Measurements from ENCODE around the gene BAMBI. TPM values are rescaled to one million over a fixed set of nuclear protein-coding genes. Genes with fewer than 3 reads are reported as not detected.

Gene BAMBI
- total and polyA plus RNA-seq, 2 donors, result 0.80 to 1.3 TPM

- Histone ChIP-seq H3K36me3 (ENCODE audit: control insufficient read depth in 2 of 2, insufficient read depth in 2 of 2, low read length in 1 of 2) (no peaks in the 10 kb centered on the region), H3K4me1 (ENCODE audit: control insufficient read depth in 2 of 2, insufficient read depth in 2 of 2, low read length in 2 of 2) (peaks cover 9 to 13% of the 10 kb centered on the region in 2 donors), H3K27me3 (ENCODE audit: control insufficient read depth in 2 of 2, insufficient read depth in 1 of 2, low read length in 1 of 2) (peaks cover 47 to 52% of the 10 kb centered on the region in 2 donors), H3K9me3 (ENCODE audit: control insufficient read depth in 2 of 2, insufficient read depth in 1 of 2, low read length in 1 of 2) (no peaks in the 10 kb centered on the region), H3K27ac (ENCODE audit: low read depth in 1 of 2, low read length in 1 of 2) (no peak overlapping the region), H3K4me3 (ENCODE audit: low read length in 2 of 2) (no peak overlapping the region)
- DNase-seq (ENCODE audit: low read depth in 6 of 9, low spot score in 9 of 9), result no peak
- 93% methylated on average over 6 of the region's 6 CpGs for WGBS
Measured at GRCh38 chr10:28681291-28681763, 4.0 kb downstream of the BAMBI start.

- H3K27ac ChIP-seq (ENCODE audit: low read depth in 1 of 2, low read length in 1 of 2), result no peak overlapping the region
- peaks cover 40 to 45% of the 10 kb centered on the region in 2 donors for H3K27me3 ChIP-seq (ENCODE audit: control insufficient read depth in 2 of 2, insufficient read depth in 1 of 2, low read length in 1 of 2)
- no peak for DNase-seq (ENCODE audit: low read depth in 6 of 9, low spot score in 9 of 9)
- no peaks in the 10 kb centered on the region for H3K36me3 ChIP-seq (ENCODE audit: control insufficient read depth in 2 of 2, insufficient read depth in 2 of 2, low read length in 1 of 2)
- 95% methylated on average over 14 of the region's 14 CpGs for WGBS
- no peaks in the 10 kb centered on the region for H3K9me3 ChIP-seq (ENCODE audit: control insufficient read depth in 2 of 2, insufficient read depth in 1 of 2, low read length in 1 of 2)
- no peak overlapping the region for H3K4me3 ChIP-seq (ENCODE audit: low read length in 2 of 2)
- H3K4me1 ChIP-seq (ENCODE audit: control insufficient read depth in 2 of 2, insufficient read depth in 2 of 2, low read length in 2 of 2), result peaks cover 5% of the 10 kb centered on the region in 2 donors
Measured at GRCh38 chr10:28681928-28682750, 4.8 kb downstream of the BAMBI start.

- Histone ChIP-seq H3K27ac (ENCODE audit: low read depth in 1 of 2, low read length in 1 of 2) (no peak overlapping the region), H3K4me1 (ENCODE audit: control insufficient read depth in 2 of 2, insufficient read depth in 2 of 2, low read length in 2 of 2) (no peaks in the 10 kb centered on the region), H3K4me3 (ENCODE audit: low read length in 2 of 2) (no peak overlapping the region), H3K36me3 (ENCODE audit: control insufficient read depth in 2 of 2, insufficient read depth in 2 of 2, low read length in 1 of 2) (no peaks in the 10 kb centered on the region), H3K9me3 (ENCODE audit: control insufficient read depth in 2 of 2, insufficient read depth in 1 of 2, low read length in 1 of 2) (no peaks in the 10 kb centered on the region), H3K27me3 (ENCODE audit: control insufficient read depth in 2 of 2, insufficient read depth in 1 of 2, low read length in 1 of 2) (peaks cover 20 to 24% of the 10 kb centered on the region in 2 donors)
- DNase-seq (ENCODE audit: low read depth in 6 of 9, low spot score in 9 of 9), result no peak
- 98% methylated on average over 13 of the region's 13 CpGs for WGBS
Measured at GRCh38 chr10:28684157-28684985, 7.0 kb downstream of the BAMBI start.

GRCh38 chr10:28684986-28685580, 7.8 kb downstream of the BAMBI start:
- H3K27me3 ChIP-seq (ENCODE audit: control insufficient read depth in 2 of 2, insufficient read depth in 1 of 2, low read length in 1 of 2), result peaks cover 15 to 17% of the 10 kb centered on the region in 2 donors
- DNase-seq (ENCODE audit: low read depth in 6 of 9, low spot score in 9 of 9), result no peak
- no peak overlapping the region for H3K27ac ChIP-seq (ENCODE audit: low read depth in 1 of 2, low read length in 1 of 2)
- H3K36me3 ChIP-seq (ENCODE audit: control insufficient read depth in 2 of 2, insufficient read depth in 2 of 2, low read length in 1 of 2), result no peaks in the 10 kb centered on the region
- no peaks in the 10 kb centered on the region for H3K9me3 ChIP-seq (ENCODE audit: control insufficient read depth in 2 of 2, insufficient read depth in 1 of 2, low read length in 1 of 2)
- H3K4me1 ChIP-seq (ENCODE audit: control insufficient read depth in 2 of 2, insufficient read depth in 2 of 2, low read length in 2 of 2), result no peaks in the 10 kb centered on the region
- H3K4me3 ChIP-seq (ENCODE audit: low read length in 2 of 2), result no peak overlapping the region
- 90% methylated on average over 5 of the region's 5 CpGs for WGBS

- Histone ChIP-seq H3K27me3 (ENCODE audit: control insufficient read depth in 2 of 2, insufficient read depth in 1 of 2, low read length in 1 of 2) (peaks cover 10 to 11% of the 10 kb centered on the region in 2 donors), H3K9me3 (ENCODE audit: control insufficient read depth in 2 of 2, insufficient read depth in 1 of 2, low read length in 1 of 2) (no peaks in the 10 kb centered on the region), H3K4me3 (ENCODE audit: low read length in 2 of 2) (no peak overlapping the region), H3K27ac (ENCODE audit: low read depth in 1 of 2, low read length in 1 of 2) (no peak overlapping the region), H3K4me1 (ENCODE audit: control insufficient read depth in 2 of 2, insufficient read depth in 2 of 2, low read length in 2 of 2) (no peaks in the 10 kb centered on the region), H3K36me3 (ENCODE audit: control insufficient read depth in 2 of 2, insufficient read depth in 2 of 2, low read length in 1 of 2) (no peaks in the 10 kb centered on the region)
- no peak for DNase-seq (ENCODE audit: low read depth in 6 of 9, low spot score in 9 of 9)
- WGBS, result 96% methylated on average over 5 of the region's 5 CpGs
Measured at GRCh38 chr10:28685717-28686116, 8.4 kb downstream of the BAMBI start.

- Histone ChIP-seq H3K27me3 (ENCODE audit: control insufficient read depth in 2 of 2, insufficient read depth in 1 of 2, low read length in 1 of 2) (peaks cover 0 to 2% of the 10 kb centered on the region in 2 donors), H3K9me3 (ENCODE audit: control insufficient read depth in 2 of 2, insufficient read depth in 1 of 2, low read length in 1 of 2) (no peaks in the 10 kb centered on the region), H3K4me3 (ENCODE audit: low read length in 2 of 2) (no peak overlapping the region), H3K27ac (ENCODE audit: low read depth in 1 of 2, low read length in 1 of 2) (no peak overlapping the region), H3K4me1 (ENCODE audit: control insufficient read depth in 2 of 2, insufficient read depth in 2 of 2, low read length in 2 of 2) (no peaks in the 10 kb centered on the region), H3K36me3 (ENCODE audit: control insufficient read depth in 2 of 2, insufficient read depth in 2 of 2, low read length in 1 of 2) (no peaks in the 10 kb centered on the region)
- no peak for DNase-seq (ENCODE audit: low read depth in 6 of 9, low spot score in 9 of 9)
- 92% methylated on average over 4 of the region's 4 CpGs for WGBS
Measured at GRCh38 chr10:28686835-28687682, 9.7 kb downstream of the BAMBI start.

GRCh38 chr10:28687683-28688001, 10.3 kb downstream of the BAMBI start:
- no peak for DNase-seq (ENCODE audit: low read depth in 6 of 9, low spot score in 9 of 9)
- 90% methylated on average over 3 of the region's 3 CpGs for WGBS
- Histone ChIP-seq H3K9me3 (ENCODE audit: control insufficient read depth in 2 of 2, insufficient read depth in 1 of 2, low read length in 1 of 2) (no peaks in the 10 kb centered on the region), H3K27ac (ENCODE audit: low read depth in 1 of 2, low read length in 1 of 2) (no peak overlapping the region), H3K4me1 (ENCODE audit: control insufficient read depth in 2 of 2, insufficient read depth in 2 of 2, low read length in 2 of 2) (no peaks in the 10 kb centered on the region), H3K4me3 (ENCODE audit: low read length in 2 of 2) (no peak overlapping the region), H3K36me3 (ENCODE audit: control insufficient read depth in 2 of 2, insufficient read depth in 2 of 2, low read length in 1 of 2) (no peaks in the 10 kb centered on the region), H3K27me3 (ENCODE audit: control insufficient read depth in 2 of 2, insufficient read depth in 1 of 2, low read length in 1 of 2) (no peaks in the 10 kb centered on the region)

GRCh38 chr10:28690545-28690944, 13.2 kb downstream of the BAMBI start:
- Histone ChIP-seq H3K27ac (ENCODE audit: low read depth in 1 of 2, low read length in 1 of 2) (no peak overlapping the region), H3K4me1 (ENCODE audit: control insufficient read depth in 2 of 2, insufficient read depth in 2 of 2, low read length in 2 of 2) (no peaks in the 10 kb centered on the region), H3K27me3 (ENCODE audit: control insufficient read depth in 2 of 2, insufficient read depth in 1 of 2, low read length in 1 of 2) (no peaks in the 10 kb centered on the region), H3K36me3 (ENCODE audit: control insufficient read depth in 2 of 2, insufficient read depth in 2 of 2, low read length in 1 of 2) (no peaks in the 10 kb centered on the region), H3K9me3 (ENCODE audit: control insufficient read depth in 2 of 2, insufficient read depth in 1 of 2, low read length in 1 of 2) (no peaks in the 10 kb centered on the region), H3K4me3 (ENCODE audit: low read length in 2 of 2) (no peak overlapping the region)
- 80% methylated on average over 2 of the region's 2 CpGs for WGBS
- no peak for DNase-seq (ENCODE audit: low read depth in 6 of 9, low spot score in 9 of 9)
